Endothelial cell of umbilical vein (primary cell): ENCODE measurements around the gene MTMR6. TPM values are rescaled to one million over a fixed set of nuclear protein-coding genes. Genes with fewer than 3 reads are reported as not detected.

Experiments used
- BruUV-seq: library from RNA; stranded (reverse); fragments of 400-500 nt; replicated peaks from 2 replicates; lab custom pipeline; 2021; lab: Mats Ljungman, UMichigan
- CTCF ChIA-PET: fragments of 300-600, 350-600 bp; sonication (Branson Sonifier 250); formaldehyde crosslinking; loops from one replicate; lab custom pipeline; 2021; ENCODE audit warnings: antibody characterized with exemption, inconsistent platforms; lab: Charles Lee
- POLR2A ChIA-PET: fragments of 300-600, 350-600 bp; sonication (Branson Sonifier 250); formaldehyde crosslinking; loops from one replicate; lab custom pipeline; 2021; ENCODE audit warnings: antibody characterized with exemption, inconsistent platforms; lab: Charles Lee
- DNase-seq: peaks from one replicate; pipeline ENCODE4 v3.0.0-alpha.2; 2011; ENCODE audit warnings: low read depth, low spot score
- FAIRE-seq: peaks from 2 replicates; lab custom pipeline; 2011; peaks lifted over from hg19 to GRCh38; lab: Jason Lieb, UNC
- H2AFZ ChIP-seq: 2 replicates; pipeline ENCODE4 v1.6.0; 2012; ENCODE audit warnings: low read depth, low read length, control low read depth, inconsistent platforms
- H3K27ac ChIP-seq: 2 replicates; pipeline ENCODE4 v1.5.1; 2011; ENCODE audit warnings: low read depth, mild to moderate bottlenecking, control low read depth, low read length, moderate library complexity; ENCODE audit not compliant: insufficient read depth
- H3K27me3 ChIP-seq, 2 experiments: 2 replicates each; pipeline versions ENCODE4 v1.6.0 to v1.6.1; 2011; ENCODE audit warnings: low read length in 2 of 2, mixed read lengths in 1 of 2; ENCODE audit not compliant: control insufficient read depth in 2 of 2, insufficient read depth in 2 of 2
- H3K36me3 ChIP-seq, 2 experiments: 2 replicates in 1 of 2; 3 replicates in 1 of 2; pipeline ENCODE4 v1.5.1; 2011; ENCODE audit warnings: low read length in 2 of 2, mild to moderate bottlenecking in 1 of 2, moderate library complexity in 1 of 2; ENCODE audit not compliant: control insufficient read depth in 2 of 2, insufficient read depth in 2 of 2; ENCODE audit errors: extremely low read depth in 1 of 2
- H3K4me1 ChIP-seq: 3 replicates; pipeline ENCODE4 v1.5.1; 2011; ENCODE audit warnings: mild to moderate bottlenecking, low read length; ENCODE audit not compliant: control insufficient read depth, insufficient read depth; ENCODE audit errors: extremely low read depth
- H3K4me2 ChIP-seq: 2 replicates; pipeline ENCODE4 v1.6.1; 2011; ENCODE audit warnings: low read length, control low read depth, mixed read lengths; ENCODE audit not compliant: insufficient read depth
- H3K4me3 ChIP-seq, 3 experiments: fragments of 200-600 bp in 1 of 3; sonication (generic), shearing (Covaris generic) in 1 of 3; replicated peaks in 1 of 3; 2 replicates each; pipeline ENCODE4 v1.5.1; 2011 to 2016; ENCODE audit warnings: control low read depth in 3 of 3, low read length in 3 of 3, mild to moderate bottlenecking in 2 of 3, inconsistent platforms in 1 of 3, low read depth in 1 of 3, moderate library complexity in 1 of 3; ENCODE audit not compliant: insufficient read depth in 1 of 3
- H3K79me2 ChIP-seq: 2 replicates; pipeline ENCODE4 v1.6.0; 2012; ENCODE audit warnings: low read length, inconsistent platforms; ENCODE audit not compliant: control insufficient read depth, insufficient read depth
- H3K9ac ChIP-seq: replicated peaks from 2 replicates; pipeline ENCODE3; 2011; ENCODE audit warnings: low read length, control low read depth; ENCODE audit not compliant: insufficient read depth; ENCODE audit errors: extremely low read depth
- H3K9me1 ChIP-seq: replicated peaks from 3 replicates; pipeline ENCODE4 v1.6.0; 2011; ENCODE audit warnings: mild to moderate bottlenecking, low read length; ENCODE audit not compliant: control insufficient read depth, insufficient read depth; ENCODE audit errors: extremely low read depth
- H3K9me3 ChIP-seq: replicated peaks from 2 replicates; pipeline ENCODE4 v1.5.1; 2012; ENCODE audit warnings: low read length, inconsistent platforms; ENCODE audit not compliant: control insufficient read depth, insufficient read depth
- H4K20me1 ChIP-seq: replicated peaks from 2 replicates; pipeline ENCODE3; 2011; ENCODE audit warnings: mild to moderate bottlenecking, low read length; ENCODE audit not compliant: control insufficient read depth, insufficient read depth; ENCODE audit errors: extremely low read depth
- CTCF ChIP-seq, 2 donors: IDR thresholded peaks; 1 replicate in 1 of 2; 2 replicates in 1 of 2; pipeline ENCODE4 v1.5.1; 2011; ENCODE audit warnings: low read length in 2 of 2, mild to moderate bottlenecking in 2 of 2, moderate library complexity in 2 of 2, control low read depth in 1 of 2, inconsistent platforms in 1 of 2, low read depth in 1 of 2; ENCODE audit not compliant: insufficient read depth in 1 of 2; ENCODE audit errors: extremely low read depth in 1 of 2
- EZH2 ChIP-seq: IDR thresholded peaks from 2 replicates; pipeline ENCODE4 v1.6.1; 2012; ENCODE audit warnings: borderline replicate concordance, low read depth, mild to moderate bottlenecking, moderate library complexity, low read length, inconsistent platforms; ENCODE audit not compliant: severe bottlenecking
- FOS ChIP-seq: IDR thresholded peaks from 2 replicates; pipeline ENCODE4 v1.6.1; 2011; ENCODE audit warnings: mild to moderate bottlenecking, low read length, moderate library complexity, borderline replicate concordance; ENCODE audit not compliant: insufficient read depth
- GATA2 ChIP-seq: IDR thresholded peaks from 2 replicates; pipeline ENCODE4 v1.7.0; 2011; ENCODE audit warnings: low read depth, mild to moderate bottlenecking, moderate library complexity, mixed read lengths, low read length; ENCODE audit not compliant: insufficient read length, insufficient read depth
- JUN ChIP-seq: IDR thresholded peaks from 2 replicates; pipeline ENCODE4 v1.6.1; 2011; ENCODE audit warnings: borderline replicate concordance, low read depth; ENCODE audit not compliant: insufficient read length, insufficient read depth
- MAX ChIP-seq: IDR thresholded peaks from 2 replicates; pipeline ENCODE4 v1.6.1; 2011; ENCODE audit not compliant: insufficient read depth, insufficient read length
- MYC ChIP-seq: IDR thresholded peaks from one replicate; pipeline ENCODE4 v1.6.1; 2011; ENCODE audit warnings: mild to moderate bottlenecking, low read depth, low read length
- POLR2A ChIP-seq: IDR thresholded peaks from 2 replicates; pipeline ENCODE4 v1.6.1; 2012; ENCODE audit warnings: low read depth, mild to moderate bottlenecking, control low read depth, low read length
- POLR2AphosphoS5 ChIP-seq: IDR thresholded peaks from 2 replicates; pipeline ENCODE4 v1.6.1; 2012; ENCODE audit warnings: low read depth, mild to moderate bottlenecking, control low read depth, low read length, moderate library complexity; ENCODE audit not compliant: insufficient read depth
- dilution Hi-C: fragments of 300-500 bp; cut with MboI; formaldehyde crosslinking; loops from one replicate; pipeline ENCODE4 v1.15.0; 2019; ENCODE audit warnings: low sequenced_read_pairs; ENCODE audit not compliant: extremely low pct_ligation_motif_present
- intact Hi-C: fragments of 100-400 bp; cut with micrococcal nuclease; formaldehyde crosslinking; loops from one replicate; pipeline ENCODE4 v1.10.0; 2022
- polyA plus RNA-seq, 4 experiments: library from polyadenylated mRNA; depleted of rRNA in 3 of 4; stranded (reverse) in 3 of 4; unstranded in 1 of 4; fragments of >200 nt; gene quantifications; 2 replicates each; pipeline versions ENCODE4 v1.2.1 to v1.2.3, GENCODE V29; 2011 to 2012; ENCODE audit warnings: missing spikeins in 1 of 4
- total RNA-seq: library from RNA; stranded (reverse); gene quantifications from 2 replicates; pipeline ENCODE4 v1.2.3, GENCODE V29; 2021

Gene MTMR6
- total and polyA plus RNA-seq, 2 donors (not counting 3 experiments of a cell fraction or from before 2014, with no cell fraction given), result 10.2 to 20.9 TPM

- intact Hi-C loops (loop anchor here (5.0 kb wide), 1 partner anchor 795 kb away; no protein-coding TSS in a partner anchor), dilution Hi-C loops (no loop called here)
- TSS peak; percentile 36 for BruUV-seq
- peak overlapping the region; percentile 94 to 99 (median 99) for H3K4me3 ChIP-seq
- FAIRE-seq, result no peak
- H3K27me3 ChIP-seq, result peaks cover 4 to 16% of the 10 kb centered on the region in 2 experiments
- H3K27ac ChIP-seq, result peak overlapping the region; percentile 79
- H3K9me3 ChIP-seq, result no peaks in the 10 kb centered on the region
- H4K20me1 ChIP-seq, result peaks cover 4% of the 10 kb centered on the region
- peak overlapping the region; percentile 87 for H3K9ac ChIP-seq
- peak overlapping the region; percentile 100 for H3K4me2 ChIP-seq
- TF ChIP-seq CTCF (IDR thresholded peaks at IDR 0.05; ENCODE audit: extremely low read depth in 1 of 2, insufficient read depth in 1 of 2, low read depth in 1 of 2, low read length in 2 of 2), result no peak
- TF ChIP-seq MYC, result no peak
- TF ChIP-seq JUN, result no peak
- TF ChIP-seq FOS, result no peak
- TF ChIP-seq POLR2AphosphoS5, result no peak
- TF ChIP-seq GATA2, result no peak
- no peak for TF ChIP-seq EZH2
- TF ChIP-seq POLR2A, result no peak
- no peak for TF ChIP-seq MAX
- H3K4me1 ChIP-seq, result peaks cover 16% of the 10 kb centered on the region
- H3K79me2 ChIP-seq, result peaks cover 52% of the 10 kb centered on the region
- DNase-seq, result no peak
- H3K36me3 ChIP-seq, result peaks cover 0 to 2% of the 10 kb centered on the region in 2 experiments
- ChIA-PET POLR2A (interaction anchor here (0.6 kb wide), 1 partner anchor 49 kb away, joined by 9 read pairs; no protein-coding TSS in a partner anchor), CTCF (interaction anchor here (1.8 kb wide), 1 partner anchor 14 kb away, joined by 4 read pairs; the partner anchor contains the start of gene MTMR6)
- H3K9me1 ChIP-seq, result no peaks in the 10 kb centered on the region
- H2AFZ ChIP-seq, result peak overlapping the region; percentile 86
Measured at GRCh38 chr13:25302121-25302520, 14.8 kb upstream of the MTMR6 start.
